OCI-LY7 (cell line): ENCODE data around the gene TMA7B.
"Not testable (repeated sequence)": the region's sequence is repeated elsewhere in the genome, so short reads cannot be mapped to it uniquely, and the experiment has no call there.

Experiments
- CTCF ChIP-seq: fragments of 200-600 bp; sonication (generic); conservative IDR thresholded peaks from 2 replicates; pipeline ENCODE4 v1.5.1; 2014; ENCODE audit warnings: mild to moderate bottlenecking, antibody characterized with exemption, low read length, moderate library complexity, mixed read lengths
- EZH2phosphoT487 ChIP-seq: fragments of 200-600 bp; sonication (generic); IDR thresholded peaks from 2 replicates; pipeline ENCODE4 v1.6.1; 2018; ENCODE audit warnings: low read depth, borderline replicate concordance, mild to moderate bottlenecking, mixed run types, antibody characterized with exemption, low read length, moderate library complexity, mixed read lengths

DNA sequence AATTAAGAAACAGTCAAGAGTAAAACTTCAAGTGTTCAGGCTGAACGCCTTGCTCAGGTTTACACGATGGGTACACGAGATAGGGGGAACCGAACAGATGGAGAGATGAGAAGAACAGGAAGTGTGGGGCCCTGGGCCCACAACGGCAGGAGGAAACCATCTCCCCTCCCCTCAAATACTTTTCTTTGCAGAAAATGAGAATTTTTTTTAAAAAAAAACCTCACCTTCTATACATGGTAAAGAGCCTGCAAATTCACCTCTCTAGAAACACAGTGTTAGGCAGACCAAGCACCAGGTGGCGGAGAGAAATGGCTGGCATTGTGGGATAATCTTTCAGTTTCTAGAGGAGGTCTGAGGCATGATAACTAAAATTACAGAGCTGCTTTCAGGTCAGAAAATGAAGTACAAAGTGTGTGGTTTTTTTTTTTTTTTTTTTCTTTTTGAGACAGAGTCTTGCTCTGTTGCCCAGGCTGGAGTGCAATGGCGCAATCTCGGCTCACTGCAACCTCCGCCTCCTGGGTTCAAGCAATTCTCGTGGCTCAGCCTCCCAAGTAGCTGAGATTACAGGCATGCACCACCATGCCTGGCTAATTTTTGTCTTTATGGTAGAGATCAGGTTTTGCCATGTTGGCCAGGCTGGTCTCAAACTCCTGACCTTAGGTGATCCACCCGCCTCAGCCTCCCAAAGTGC is 8.4 kb upstream of the TMA7B start:
- TF ChIP-seq CTCF, EZH2phosphoT487: not testable (repeated sequence)
